ENCODE results near the gene XPNPEP2.

The XPNPEP2 gene

GRCh38 chrX:129773649-129774458 lies 35.1 kb downstream of the XPNPEP2 start:
- Histone ChIP-seq H3K36me3 (ENCODE audit: control insufficient read depth, low read length) (peaks cover 4% of the 10 kb centered on the region), H3K9me2 (replicated peaks; ENCODE audit: control insufficient read depth, low read length) (no peaks in the 10 kb centered on the region), H3K4me3 (ENCODE audit: low read length) (peak overlapping the region; percentile 47), H3K79me2 (ENCODE audit: control insufficient read depth, low read length) (peaks cover 8% of the 10 kb centered on the region), H3K27ac (ENCODE audit: low read depth, low read length) (peak overlapping the region; percentile 94), H3K4me1 (ENCODE audit: control insufficient read depth, low read length) (peaks cover 97% of the 10 kb centered on the region), H3K27me3 (ENCODE audit: control insufficient read depth, low read length) (no peaks in the 10 kb centered on the region), H3K9me3 (ENCODE audit: control insufficient read depth, insufficient read depth, low read length) (no peaks in the 10 kb centered on the region), H4K20me1 (ENCODE audit: control insufficient read depth, insufficient read depth, low read depth, low read length) (no peaks in the 10 kb centered on the region), H3F3A (ENCODE audit: control insufficient read depth, insufficient read depth) (peaks cover 10% of the 10 kb centered on the region), H3K4me2 (ENCODE audit: low read length) (peak overlapping the region; percentile 61)
- TF ChIP-seq EZH2phosphoT487 (IDR thresholded peaks at IDR 0.05; ENCODE audit: borderline replicate concordance, low read length): no peak
- no peak for TF ChIP-seq CTCF (IDR thresholded peaks at IDR 0.05; ENCODE audit: low read depth, low read length, poor library complexity, severe bottlenecking)

GRCh38 chrX:129777218-129778030 lies 38.6 kb downstream of the XPNPEP2 start:
- H3K27ac ChIP-seq (ENCODE audit: low read depth, low read length): peak overlapping the region; percentile 94
- peaks cover 80% of the 10 kb centered on the region for H3K4me1 ChIP-seq (ENCODE audit: control insufficient read depth, low read length)
- no peaks in the 10 kb centered on the region for H3K9me3 ChIP-seq (ENCODE audit: control insufficient read depth, insufficient read depth, low read length)
- H3K36me3 ChIP-seq (ENCODE audit: control insufficient read depth, low read length): peaks cover 23% of the 10 kb centered on the region
- H3K9me2 ChIP-seq (replicated peaks; ENCODE audit: control insufficient read depth, low read length): no peaks in the 10 kb centered on the region
- H3K79me2 ChIP-seq (ENCODE audit: control insufficient read depth, low read length): peaks cover 42% of the 10 kb centered on the region
- peak overlapping the region; percentile 97 for H3K4me2 ChIP-seq (ENCODE audit: low read length)
- TF ChIP-seq CTCF (IDR thresholded peaks at IDR 0.05; ENCODE audit: low read depth, low read length, poor library complexity, severe bottlenecking) (no peak), EZH2phosphoT487 (IDR thresholded peaks at IDR 0.05; ENCODE audit: borderline replicate concordance, low read length) (no peak)
- H3F3A ChIP-seq (ENCODE audit: control insufficient read depth, insufficient read depth): peaks cover 7% of the 10 kb centered on the region
- H3K4me3 ChIP-seq (ENCODE audit: low read length): peak overlapping the region; percentile 97
- H4K20me1 ChIP-seq (ENCODE audit: control insufficient read depth, insufficient read depth, low read depth, low read length): peaks cover 6% of the 10 kb centered on the region
- no peaks in the 10 kb centered on the region for H3K27me3 ChIP-seq (ENCODE audit: control insufficient read depth, low read length)

- peaks cover 80% of the 10 kb centered on the region for H3K4me1 ChIP-seq (ENCODE audit: control insufficient read depth, low read length)
- peaks cover 14% of the 10 kb centered on the region for H3F3A ChIP-seq (ENCODE audit: control insufficient read depth, insufficient read depth)
- H3K27ac ChIP-seq (ENCODE audit: low read depth, low read length): peak overlapping the region; percentile 94
- peaks cover 41% of the 10 kb centered on the region for H3K36me3 ChIP-seq (ENCODE audit: control insufficient read depth, low read length)
- peak overlapping the region; percentile 97 for H3K4me2 ChIP-seq (ENCODE audit: low read length)
- H3K9me3 ChIP-seq (ENCODE audit: control insufficient read depth, insufficient read depth, low read length): no peaks in the 10 kb centered on the region
- H3K4me3 ChIP-seq (ENCODE audit: low read length): peak overlapping the region; percentile 97
- TF ChIP-seq EZH2phosphoT487 (IDR thresholded peaks at IDR 0.05; ENCODE audit: borderline replicate concordance, low read length) (no peak), CTCF (IDR thresholded peaks at IDR 0.05; ENCODE audit: low read depth, low read length, poor library complexity, severe bottlenecking) (no peak)
- H4K20me1 ChIP-seq (ENCODE audit: control insufficient read depth, insufficient read depth, low read depth, low read length): peaks cover 14% of the 10 kb centered on the region
- no peaks in the 10 kb centered on the region for H3K27me3 ChIP-seq (ENCODE audit: control insufficient read depth, low read length)
- H3K79me2 ChIP-seq (ENCODE audit: control insufficient read depth, low read length): peaks cover 60% of the 10 kb centered on the region
- H3K9me2 ChIP-seq (replicated peaks; ENCODE audit: control insufficient read depth, low read length): no peaks in the 10 kb centered on the region
Measured at GRCh38 chrX:129779086-129779672, 40.4 kb downstream of the XPNPEP2 start.
